HG03045 (cell line): ENCODE measurements around the gene THSD4.

Experiments used
- ATAC-seq: cut with Tn5 transposase; IDR thresholded peaks from one replicate; pipeline ENCODE4 v1.9.1; 2021; ENCODE audit warnings: mild to moderate bottlenecking, moderate library complexity; ENCODE audit not compliant: unreplicated experiment

THSD4 gene

DNA sequence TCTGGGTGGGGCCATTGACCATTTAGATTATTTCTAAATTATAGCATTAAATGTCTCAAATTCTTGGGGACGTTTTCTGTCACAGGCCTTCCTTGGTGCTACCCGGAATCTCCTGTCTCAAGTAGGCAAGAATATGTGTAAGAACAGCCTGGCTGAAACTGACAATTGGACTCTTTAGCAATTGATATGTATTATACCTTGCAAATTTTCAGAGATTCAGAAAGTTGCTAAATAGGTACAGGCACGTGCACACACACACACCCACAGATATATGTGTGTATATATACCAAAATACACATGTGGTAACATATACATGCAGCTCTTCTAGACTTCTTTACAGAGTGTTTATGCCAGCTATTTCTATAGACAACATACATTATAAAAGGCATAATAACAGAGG, 481.9 kb downstream of the THSD4 start:
- ATAC-seq, result no peak

DNA sequence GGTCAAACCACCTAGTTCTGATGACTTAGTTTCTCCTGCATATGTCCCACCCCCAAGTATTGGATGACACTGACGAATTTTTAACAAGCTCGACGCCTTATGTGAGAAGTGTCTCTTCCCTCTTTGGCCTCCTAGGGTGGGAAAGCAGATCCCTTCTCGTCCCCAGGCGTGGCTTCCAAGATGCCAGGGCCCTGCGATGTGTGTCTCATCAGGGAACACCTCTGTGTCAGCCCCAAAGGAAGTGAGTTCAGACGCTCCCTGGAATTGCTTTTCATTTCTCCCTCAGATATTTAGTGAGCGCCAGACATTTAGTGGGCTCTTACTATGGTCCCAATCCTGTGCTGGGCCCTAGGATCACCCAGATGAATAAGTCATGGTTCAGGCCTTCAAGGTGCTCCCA, 482.4 kb downstream of the THSD4 start:
- ATAC-seq, result no peak

DNA sequence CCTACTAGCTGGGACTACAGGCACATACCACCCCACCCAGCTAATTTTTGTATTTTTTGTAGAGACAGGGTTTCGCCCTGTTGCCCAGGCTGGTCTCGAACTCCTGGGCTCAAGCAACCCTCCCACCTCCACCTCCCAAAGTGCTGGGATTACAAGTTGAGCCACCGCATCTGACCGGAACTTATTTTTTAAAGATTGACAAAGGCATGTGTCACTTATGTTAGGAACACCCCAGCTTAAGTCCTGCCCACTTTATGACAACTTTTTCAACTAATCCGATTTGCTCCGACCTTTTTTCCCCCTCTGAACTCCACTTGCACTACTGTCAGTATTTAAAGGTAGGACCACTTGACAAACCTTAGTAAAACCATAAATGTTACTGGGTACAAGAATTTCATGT, 483.5 kb downstream of the THSD4 start:
- ATAC-seq, result no peak

DNA sequence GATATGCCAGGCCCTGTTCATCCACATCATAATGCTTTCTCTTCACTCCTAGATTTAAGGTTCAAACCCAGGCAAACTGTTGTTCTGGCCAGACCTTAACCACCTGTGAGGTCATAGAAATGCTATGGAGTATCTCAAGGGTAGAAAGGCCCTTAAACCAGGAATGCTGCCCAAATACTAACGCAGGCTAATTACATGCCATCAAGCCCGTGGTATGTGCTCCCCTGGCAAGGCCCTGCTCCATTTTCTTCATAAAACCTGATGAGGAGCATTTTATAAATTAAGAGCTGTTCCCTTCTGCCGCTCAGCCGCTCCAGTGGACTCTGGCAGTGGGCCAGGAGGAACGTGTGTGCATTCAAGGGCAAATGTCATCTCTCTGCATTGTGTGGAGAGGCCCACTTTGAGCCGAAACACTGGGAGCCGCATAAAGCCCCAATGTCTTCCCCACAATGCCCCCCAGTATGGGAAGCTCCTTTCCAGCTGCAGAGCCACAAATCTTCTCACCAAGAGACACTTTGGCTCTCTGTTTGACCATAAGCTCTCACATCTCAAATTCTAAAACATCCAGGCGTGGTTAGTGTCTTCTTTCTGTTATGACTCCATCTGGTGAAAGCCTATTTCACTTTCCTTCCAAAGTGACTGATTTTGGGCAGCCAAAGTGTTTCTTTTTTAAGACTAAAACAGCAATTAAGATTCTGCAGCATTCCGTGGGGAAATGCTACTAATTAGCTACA, 484.3 kb downstream of the THSD4 start:
- ATAC-seq, result no peak

DNA sequence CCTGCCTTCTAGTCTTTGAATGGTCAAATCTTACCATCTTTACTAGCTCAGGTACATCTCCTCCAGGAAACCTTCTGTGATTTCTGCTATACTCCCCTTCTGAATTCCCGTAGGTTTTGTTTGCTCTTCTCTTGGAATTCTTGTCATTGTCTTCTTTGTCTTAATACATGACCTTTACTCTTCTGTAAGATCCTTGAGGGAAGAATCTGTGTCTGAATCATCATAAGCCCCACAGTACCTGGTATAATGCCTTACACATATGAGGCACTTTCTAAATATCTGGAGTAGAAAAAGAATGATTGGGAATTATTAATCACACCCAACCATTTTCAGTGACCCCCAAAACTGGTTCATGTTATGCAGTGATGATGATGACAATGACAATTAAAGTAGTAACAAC, 485.0 kb downstream of the THSD4 start:
- no peak for ATAC-seq

DNA sequence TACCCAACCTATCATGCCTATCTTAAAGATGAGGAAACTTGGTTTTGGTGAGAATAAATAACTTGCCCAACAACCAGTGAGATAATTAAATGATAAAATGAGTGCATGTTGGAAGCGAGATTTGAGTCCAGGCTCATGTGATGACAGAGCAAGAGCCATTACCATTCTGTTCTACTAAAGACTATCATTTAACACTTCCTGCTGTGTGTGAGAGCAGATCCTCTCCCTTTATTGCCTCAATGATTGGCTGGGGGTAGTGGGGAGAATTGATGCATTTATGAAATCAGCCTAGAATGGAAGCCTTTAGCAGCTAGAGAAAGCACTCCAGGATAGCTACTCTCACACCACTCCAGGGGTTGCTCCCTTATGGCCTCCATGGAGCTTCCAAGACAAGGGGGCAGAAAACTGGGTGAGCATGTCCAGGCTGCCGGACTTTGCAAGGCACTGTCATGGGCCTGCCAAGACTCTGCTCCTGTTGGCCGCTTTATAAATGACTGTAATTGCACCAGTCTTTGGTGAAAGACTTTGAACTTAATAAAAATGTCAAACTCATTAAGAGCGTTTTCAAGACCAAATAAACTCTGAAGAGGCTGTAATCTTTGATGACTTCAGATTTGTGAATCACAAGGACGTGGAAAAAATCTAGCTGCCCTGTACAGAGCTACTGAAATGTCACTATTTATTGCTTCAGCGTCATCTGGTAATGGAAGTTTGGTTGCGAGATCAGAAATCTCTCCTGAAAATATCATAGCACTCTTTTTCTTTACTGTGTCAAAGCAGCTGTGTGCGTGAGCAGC, 486.0 kb downstream of the THSD4 start:
- no peak for ATAC-seq

DNA sequence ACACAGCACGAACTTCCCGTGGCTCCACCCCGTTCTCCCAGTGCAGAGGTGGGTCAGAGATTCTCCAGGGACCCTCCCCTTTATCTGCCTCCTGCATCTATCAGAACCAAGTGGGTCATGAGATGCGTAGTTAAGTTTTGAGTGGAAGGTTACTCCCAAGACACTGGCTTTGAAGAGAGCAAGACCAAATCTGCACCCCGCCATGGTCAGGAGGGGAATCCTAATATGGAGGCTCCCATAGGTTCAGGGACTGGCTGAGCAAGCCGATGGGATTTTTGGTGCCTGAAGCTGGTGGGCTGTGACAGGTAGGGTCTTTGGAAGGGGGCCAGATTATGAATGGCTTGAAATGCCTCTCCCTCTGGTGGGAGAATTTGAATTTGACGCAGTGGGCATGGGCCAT, 488.1 kb downstream of the THSD4 start:
- no peak for ATAC-seq

DNA sequence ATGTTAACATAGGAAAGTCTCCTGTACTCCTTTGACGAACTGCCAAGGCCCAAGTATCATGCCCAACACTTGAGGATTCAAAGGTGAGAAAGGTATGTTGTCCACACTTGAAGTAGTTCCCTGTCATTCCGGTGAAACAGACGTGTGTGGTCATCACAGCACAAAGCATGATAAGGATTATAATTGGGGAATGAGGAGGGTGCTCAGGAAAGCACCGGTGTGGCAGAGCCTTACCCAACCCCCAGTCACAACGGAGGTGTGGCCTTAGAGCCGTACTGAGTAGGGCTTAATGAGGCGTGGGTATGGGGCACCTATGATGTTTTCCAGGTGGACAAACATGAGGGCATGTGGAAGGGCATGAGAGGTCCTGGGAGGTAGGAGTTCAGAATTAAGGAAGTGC, 492.1 kb downstream of the THSD4 start:
- no peak for ATAC-seq

DNA sequence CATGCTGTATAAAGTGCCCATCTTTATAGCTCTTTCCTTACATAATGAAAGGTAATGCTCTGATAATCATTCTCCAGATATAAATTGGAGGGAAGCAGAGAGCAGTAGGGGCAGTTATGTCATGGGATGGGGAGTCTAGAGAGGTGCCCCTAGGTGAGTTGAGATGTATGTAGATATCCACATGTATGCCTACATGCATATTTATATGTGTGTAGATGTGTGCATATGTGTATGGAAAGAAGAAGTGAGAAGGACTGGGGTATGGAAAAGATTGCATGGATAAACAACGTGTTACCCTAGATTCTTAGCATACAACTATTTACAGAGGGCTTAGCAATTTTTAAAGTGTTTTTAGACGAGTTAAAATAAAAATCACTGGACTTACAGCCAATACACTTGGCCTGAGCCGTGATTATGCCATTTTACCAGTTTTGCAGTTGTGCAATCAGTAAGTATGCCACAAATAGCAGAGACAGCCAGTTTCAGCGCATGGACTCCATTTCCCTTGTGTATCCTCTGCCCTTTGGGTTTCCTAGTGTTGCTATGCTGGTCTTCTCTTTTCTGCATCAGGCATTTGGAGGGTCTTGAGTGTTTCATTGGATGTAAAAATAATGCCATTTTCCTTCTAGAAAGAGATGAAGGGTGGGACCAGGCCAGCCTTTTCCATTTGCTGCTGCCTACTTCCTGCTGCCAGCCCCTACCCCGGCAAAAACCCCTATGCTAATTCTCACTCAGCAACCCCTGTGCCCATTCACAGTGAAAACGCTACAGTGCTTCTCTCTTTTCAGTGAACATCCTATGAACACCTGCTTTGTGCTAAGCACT, 495.7 kb downstream of the THSD4 start:
- no peak for ATAC-seq

DNA sequence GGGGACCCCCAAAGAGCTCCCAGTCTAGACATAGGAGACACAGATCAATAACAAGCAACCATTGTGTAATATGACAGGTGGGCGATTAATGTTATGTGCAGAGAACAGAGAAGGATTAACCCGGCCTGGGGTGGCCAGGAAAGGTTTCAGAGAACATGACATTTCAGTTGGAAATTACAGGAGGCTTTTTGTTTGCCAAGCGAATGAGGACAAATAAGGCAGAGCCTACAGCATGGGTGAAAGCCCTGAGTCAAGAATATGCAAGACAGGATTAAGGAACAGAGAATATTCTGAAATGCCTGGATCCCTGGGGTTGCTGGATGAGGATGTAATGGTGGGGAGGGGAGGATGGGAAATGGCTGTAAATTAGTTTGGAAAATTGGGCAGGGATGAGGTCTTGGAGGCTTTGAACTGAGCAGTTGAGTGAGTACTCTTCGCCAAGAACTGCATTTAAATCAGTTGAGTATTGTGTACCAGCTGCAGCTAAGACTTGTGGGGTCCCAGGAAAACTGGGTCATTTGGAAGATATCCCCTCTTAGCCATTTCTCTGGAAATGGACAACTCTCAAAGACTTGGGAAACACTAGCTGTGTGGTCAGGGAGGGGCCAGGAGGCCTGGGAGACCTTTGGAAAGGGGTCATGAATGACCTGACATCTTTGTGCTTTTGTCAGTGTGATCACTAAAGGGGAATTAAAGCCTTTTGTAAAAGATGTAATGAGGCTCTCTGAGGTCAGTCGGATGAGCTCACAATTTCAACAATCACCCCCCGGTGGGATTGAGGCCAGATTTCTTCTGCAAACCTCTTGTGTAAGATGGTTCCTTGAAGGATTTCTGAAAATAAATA, 496.5 kb downstream of the THSD4 start:
- ATAC-seq, result no peak

DNA sequence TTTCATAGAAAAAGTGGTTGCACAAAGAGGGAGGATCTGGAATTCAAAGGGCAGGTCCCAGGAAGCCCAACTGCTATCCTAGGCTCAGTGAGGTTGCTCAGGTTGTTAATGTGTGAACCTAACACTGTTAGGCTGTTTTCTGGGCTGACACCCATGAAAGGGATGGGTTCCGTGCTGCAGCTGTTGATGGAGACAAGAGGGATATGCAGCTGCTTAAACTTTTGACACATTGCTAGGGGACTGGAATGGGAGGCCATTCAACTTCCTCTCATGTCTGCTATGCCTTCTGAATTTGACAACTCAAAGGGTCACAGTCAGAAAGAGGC, 497.1 kb downstream of the THSD4 start:
- ATAC-seq, result no peak

DNA sequence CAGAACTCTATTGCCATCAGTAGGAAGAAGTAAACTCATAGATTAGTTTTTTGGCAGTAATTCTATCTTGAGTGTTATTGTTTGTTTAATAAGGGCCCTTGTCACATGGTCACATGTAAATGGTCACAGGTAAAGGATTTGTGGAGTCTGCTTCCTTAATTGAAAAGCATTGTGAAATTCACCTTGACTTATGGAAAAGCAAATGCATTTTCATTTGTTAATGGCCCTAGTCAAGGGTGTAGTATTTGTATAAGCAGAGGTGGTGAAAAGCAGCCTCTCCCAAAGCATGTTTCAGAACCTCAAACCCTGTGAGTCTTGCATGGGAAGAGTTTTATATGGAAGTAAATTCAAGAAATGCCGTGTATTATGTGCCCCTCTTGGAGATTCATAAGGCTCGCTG, 497.6 kb downstream of the THSD4 start:
- ATAC-seq, result no peak

DNA sequence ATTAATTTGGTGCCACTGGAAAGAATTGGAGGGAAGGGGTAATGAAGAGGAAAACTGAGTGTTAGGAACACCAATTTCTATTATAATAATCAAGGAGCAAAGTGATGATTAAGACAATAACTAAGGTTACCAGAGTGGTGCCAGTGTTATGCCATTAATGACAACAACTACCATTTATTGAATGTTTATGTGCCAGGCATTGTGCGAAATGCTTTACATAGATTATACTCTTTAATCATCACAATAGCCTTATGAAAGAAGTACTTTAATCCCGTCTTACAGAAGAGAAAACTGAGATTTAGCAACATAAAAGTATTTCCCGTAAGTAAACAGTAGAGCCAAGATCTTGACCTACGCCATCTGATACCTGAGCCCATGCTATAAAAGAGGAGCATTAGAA, 507.8 kb downstream of the THSD4 start:
- ATAC-seq, result no peak

DNA sequence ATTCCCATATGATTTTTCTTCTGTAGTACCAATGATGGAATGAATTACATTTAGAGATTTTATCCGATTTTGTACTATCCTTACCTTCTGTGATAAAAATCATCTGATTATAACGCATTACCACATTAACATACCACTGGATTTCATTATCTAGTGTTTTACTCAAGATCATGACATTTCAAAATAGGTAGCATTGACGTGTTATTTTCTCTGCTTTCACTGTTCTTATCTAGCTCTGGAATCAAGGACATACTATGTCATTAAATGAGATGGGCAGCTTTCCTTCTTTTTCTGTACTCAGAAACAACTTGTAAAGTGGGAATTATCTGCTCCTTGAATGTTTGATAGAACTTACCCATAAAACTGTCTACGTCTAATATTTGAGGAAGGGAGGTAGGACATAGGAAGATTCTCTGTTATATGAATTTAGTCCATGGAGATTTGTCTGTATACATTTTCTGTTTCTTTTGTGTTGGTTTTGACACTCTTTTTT, 511.4 kb downstream of the THSD4 start:
- no peak for ATAC-seq

DNA sequence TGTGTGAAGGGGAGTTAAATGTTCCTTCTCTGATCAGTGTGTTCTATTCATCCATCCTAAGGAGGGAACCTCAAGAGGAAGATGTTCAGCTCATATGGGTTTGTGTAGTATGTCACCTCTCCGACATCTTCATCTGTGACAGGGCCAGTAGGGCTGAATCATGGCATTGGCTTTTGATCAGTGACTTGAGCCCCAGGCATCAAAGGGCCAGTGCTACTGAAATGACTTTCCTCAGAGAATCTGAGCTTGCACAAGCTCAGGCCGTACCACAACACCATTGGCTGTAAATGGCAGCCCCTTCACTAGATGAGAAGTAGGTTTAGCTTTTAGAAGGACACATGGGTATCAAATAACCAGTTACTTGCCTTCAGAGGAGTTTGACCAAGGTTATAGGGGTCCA, 511.9 kb downstream of the THSD4 start:
- ATAC-seq, result no peak

DNA sequence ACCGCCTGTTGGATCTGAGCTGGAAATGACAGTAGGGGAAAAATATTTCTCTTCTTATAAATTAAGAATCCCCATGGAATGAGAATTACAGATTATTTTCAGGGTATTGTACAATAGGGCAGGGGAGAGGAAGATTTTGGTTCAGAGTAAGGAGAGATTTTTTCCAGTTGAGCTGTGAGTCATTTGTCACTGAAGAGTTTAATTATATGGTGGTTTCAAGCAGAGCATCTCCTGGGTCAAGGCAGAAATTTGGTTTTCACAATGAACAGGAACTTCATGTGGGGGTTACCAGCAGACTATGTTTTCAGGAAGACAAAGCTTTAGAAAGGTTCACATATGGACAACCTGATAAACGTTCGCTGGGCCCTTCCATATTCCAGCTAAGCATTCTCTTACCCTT, 512.3 kb downstream of the THSD4 start:
- no peak for ATAC-seq

DNA sequence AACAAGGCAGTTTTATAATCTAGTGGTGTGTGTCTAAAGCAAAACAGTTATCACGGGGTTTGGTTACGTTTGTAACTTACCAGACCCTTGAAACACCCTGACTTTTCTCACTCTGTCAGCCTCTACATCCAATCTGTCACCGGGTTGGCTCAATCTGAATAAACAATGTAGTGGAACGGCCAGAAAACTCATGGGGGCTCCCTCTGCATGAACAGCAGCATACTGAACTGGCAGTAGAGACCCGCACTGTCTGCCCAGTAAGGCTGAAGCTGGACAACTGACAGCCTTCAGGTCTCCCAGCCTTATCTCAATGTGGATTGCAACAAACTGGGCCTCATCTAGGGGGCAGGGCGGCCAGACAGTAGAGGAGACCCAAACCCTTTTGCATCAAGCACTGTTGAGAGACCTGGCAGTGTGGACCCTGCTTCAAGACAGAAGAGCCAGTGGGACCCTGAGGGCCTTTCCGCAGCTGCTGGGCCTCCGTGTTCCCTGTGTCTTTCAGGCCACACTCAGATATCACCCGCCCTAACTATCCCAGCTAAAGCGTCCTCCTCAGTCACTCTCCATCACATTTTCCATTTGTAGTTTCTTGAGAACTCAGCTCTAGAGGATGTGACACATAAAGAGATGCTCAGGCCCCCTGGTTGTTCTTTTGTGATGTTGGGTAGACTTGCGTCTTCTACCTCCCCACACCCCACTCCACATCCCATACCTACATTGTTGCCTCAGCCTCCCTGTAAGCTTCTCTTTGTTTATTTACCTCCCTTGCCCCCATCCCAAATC, 513.9 kb downstream of the THSD4 start:
- no peak for ATAC-seq

DNA sequence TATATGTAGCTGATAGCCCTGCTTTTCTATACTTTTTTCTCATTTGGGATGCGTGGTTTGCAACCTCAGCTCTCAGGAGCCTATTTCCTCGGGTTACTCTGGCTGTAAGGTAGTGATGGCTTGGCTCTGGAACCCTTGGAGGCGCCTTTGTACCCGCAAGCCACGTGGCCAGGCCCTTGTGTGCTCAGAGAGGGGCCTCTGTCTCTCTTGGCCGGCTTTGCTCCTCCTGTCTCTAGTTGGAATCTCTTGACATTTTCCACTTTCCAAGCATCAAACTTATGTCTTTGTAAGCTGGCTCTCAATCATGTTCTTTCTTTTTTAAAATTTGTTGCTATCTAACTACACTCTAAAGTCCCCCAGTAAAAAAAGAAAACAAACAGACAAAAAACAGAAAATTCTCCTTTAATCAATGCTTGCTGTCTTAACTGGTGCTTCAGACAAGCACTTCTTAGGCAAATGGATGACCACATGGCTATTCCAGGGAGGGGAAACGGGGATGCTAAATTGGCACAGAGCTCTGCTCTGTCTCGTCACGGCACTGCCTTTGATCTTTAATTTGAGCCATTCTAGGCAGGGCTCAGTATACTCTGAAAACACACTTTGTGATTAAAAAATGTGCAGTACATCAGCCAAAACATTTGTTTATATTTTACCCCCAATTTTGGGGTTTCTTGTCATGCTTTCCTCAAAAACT, 514.7 kb downstream of the THSD4 start:
- no peak for ATAC-seq

DNA sequence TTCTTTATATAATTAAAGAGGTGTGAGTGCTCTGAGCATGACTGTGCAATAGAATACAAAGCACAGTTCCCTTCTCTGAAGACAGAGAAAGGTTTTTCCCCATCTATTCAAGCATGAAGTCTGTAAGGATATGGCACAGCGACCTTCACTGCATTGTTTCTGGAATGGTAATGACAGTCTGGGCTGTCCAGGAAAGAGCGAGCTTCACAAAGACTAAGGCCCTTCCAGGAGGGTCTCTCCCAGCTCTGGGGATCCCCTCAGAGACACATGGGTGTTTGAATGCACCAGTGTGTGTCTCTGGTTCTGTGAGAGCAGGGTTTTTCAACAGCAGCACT, 515.2 kb downstream of the THSD4 start:
- ATAC-seq, result no peak
